GM20000 (cell line): Measurements from ENCODE around the gene FCER2.

Source experiments
- DNase-seq: peaks from one replicate; pipeline ENCODE4 v3.0.0; 2012; ENCODE audit warnings: low spot score
- CTCF ChIP-seq: IDR thresholded peaks from 2 replicates; pipeline ENCODE4 v1.5.1; 2012; ENCODE audit warnings: mild to moderate bottlenecking, control low read depth; ENCODE audit errors: extremely low read depth, missing control alignments

The FCER2 gene

GRCh38 chr19:7687177-7687576 is 14.8 kb downstream of the FCER2 start:
- no peak for DNase-seq
- no peak for TF ChIP-seq CTCF

GRCh38 chr19:7685546-7686445 is 16.1 kb downstream of the FCER2 start:
- TF ChIP-seq CTCF: no peak
- no peak for DNase-seq

GRCh38 chr19:7682175-7682855 is 19.6 kb downstream of the FCER2 start:
- no peak for TF ChIP-seq CTCF
- DNase-seq: no peak

GRCh38 chr19:7681340-7682174 is 20.4 kb downstream of the FCER2 start:
- TF ChIP-seq CTCF: peak; percentile 30
- peak; percentile 96 for DNase-seq

GRCh38 chr19:7680606-7681339 is 21.2 kb downstream of the FCER2 start, which contains the start of gene TRAPPC5:
Gene TRAPPC5, plus strand, starts transcription at chr19:7680833. Its CDS starts 1,421 bp downstream, at chr19:7682254.
- peak; percentile 95 for DNase-seq
- TF ChIP-seq CTCF: peak; percentile 96

GRCh38 chr19:7679771-7680605 is 21.9 kb downstream of the FCER2 start:
- no peak for TF ChIP-seq CTCF
- DNase-seq: no peak
